Neural crest cell (in vitro differentiated cells): ENCODE measurements around the gene MOBP. TPM values are rescaled to one million over a fixed set of nuclear protein-coding genes. Genes with fewer than 3 reads are reported as not detected.
A peak's percentile ranks its signal among the peaks of the same experiment; 100 is the strongest.

Source experiments
- DNase-seq: peaks from one replicate; pipeline ENCODE4 v3.0.0; 2021; ENCODE audit warnings: low read depth, mixed read lengths, low spot score
- H3K27ac Mint-ChIP-seq: one replicate; pipeline ENCODE4 v1.8.0; 2021; ENCODE audit warnings: mild to moderate bottlenecking, mixed read lengths; ENCODE audit not compliant: unreplicated experiment
- H3K27me3 Mint-ChIP-seq: 2 replicates; pipeline ENCODE4 v1.8.0; 2021; ENCODE audit warnings: low read depth, mild to moderate bottlenecking, mixed read lengths
- H3K36me3 Mint-ChIP-seq: 2 replicates; pipeline ENCODE4 v1.8.0; 2021; ENCODE audit warnings: low read depth, mild to moderate bottlenecking, mixed read lengths
- H3K4me1 Mint-ChIP-seq: 2 replicates; pipeline ENCODE4 v1.8.0; 2021; ENCODE audit warnings: mixed read lengths
- H3K4me3 Mint-ChIP-seq: one replicate; pipeline ENCODE4 v1.8.0; 2021; ENCODE audit warnings: mild to moderate bottlenecking, mixed read lengths
- H3K9me3 Mint-ChIP-seq: 2 replicates; pipeline ENCODE4 v1.8.0; 2021; ENCODE audit warnings: mixed read lengths
- total RNA-seq: library from RNA; stranded (reverse); gene quantifications from 2 replicates; pipeline ENCODE4 v1.2.1, GENCODE V29; 2021
- TF ChIP-seq, protein P1 (sequence below): fragments of 200-600 bp; sonication (generic); conservative IDR thresholded peaks from 2 replicates; pipeline ENCODE4 v1.5.0; 2021; ENCODE audit warnings: antibody characterized with exemption, mild to moderate bottlenecking

The MOBP gene
- total RNA-seq, 1 donor from 2014 or later = not detected

DNA sequence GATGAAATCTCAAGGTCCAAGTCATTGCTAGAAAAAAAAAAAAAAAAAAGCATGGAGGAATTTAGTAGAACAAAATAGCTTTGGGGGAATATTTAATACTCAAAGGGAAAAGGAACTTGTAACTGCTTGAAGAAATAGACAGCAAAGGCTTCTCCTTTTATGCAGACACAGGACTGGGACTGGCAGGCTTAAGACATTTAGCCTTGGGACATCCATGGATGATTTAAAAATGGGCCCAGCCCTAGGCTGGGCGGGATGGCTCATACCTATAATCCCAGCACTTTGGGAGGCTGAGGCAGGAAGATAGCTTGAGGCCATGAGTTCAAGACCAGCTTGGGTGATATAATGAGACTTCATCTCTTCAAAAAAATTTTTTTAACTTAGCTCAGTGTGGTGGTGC is 41.2 kb upstream of the MOBP start:
- Mint-ChIP-seq H3K9me3 (no peaks in the 10 kb centered on the region), H3K4me1 (no peaks in the 10 kb centered on the region), H3K36me3 (no peaks in the 10 kb centered on the region), H3K27me3 (no peaks in the 10 kb centered on the region), H3K27ac (no peak overlapping the region), H3K4me3 (no peak overlapping the region)
- DNase-seq = no peak
- TF ChIP-seq, protein P1, sequence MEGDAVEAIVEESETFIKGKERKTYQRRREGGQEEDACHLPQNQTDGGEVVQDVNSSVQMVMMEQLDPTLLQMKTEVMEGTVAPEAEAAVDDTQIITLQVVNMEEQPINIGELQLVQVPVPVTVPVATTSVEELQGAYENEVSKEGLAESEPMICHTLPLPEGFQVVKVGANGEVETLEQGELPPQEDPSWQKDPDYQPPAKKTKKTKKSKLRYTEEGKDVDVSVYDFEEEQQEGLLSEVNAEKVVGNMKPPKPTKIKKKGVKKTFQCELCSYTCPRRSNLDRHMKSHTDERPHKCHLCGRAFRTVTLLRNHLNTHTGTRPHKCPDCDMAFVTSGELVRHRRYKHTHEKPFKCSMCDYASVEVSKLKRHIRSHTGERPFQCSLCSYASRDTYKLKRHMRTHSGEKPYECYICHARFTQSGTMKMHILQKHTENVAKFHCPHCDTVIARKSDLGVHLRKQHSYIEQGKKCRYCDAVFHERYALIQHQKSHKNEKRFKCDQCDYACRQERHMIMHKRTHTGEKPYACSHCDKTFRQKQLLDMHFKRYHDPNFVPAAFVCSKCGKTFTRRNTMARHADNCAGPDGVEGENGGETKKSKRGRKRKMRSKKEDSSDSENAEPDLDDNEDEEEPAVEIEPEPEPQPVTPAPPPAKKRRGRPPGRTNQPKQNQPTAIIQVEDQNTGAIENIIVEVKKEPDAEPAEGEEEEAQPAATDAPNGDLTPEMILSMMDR = no peak

DNA sequence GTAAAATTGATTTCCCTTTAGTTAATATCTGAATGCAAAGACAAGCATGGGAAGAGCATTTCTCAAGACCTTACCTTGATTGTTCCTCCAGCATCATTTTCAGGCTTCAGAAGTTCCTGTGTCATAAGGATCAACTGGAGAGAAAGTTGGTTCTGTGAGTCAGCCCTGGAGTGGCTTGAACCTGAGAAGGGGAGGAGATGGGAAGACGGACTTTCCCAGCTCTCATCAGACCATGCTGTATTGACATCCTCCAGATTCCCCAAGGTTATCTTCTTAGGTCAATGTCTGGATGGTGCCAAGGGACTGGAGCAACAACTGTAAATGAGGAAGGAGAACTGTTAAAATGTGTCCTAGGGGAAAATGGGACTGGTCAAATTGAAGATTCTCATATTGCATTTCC is 40.0 kb upstream of the MOBP start:
- Mint-ChIP-seq H3K4me1 (no peaks in the 10 kb centered on the region), H3K27me3 (no peaks in the 10 kb centered on the region), H3K36me3 (no peaks in the 10 kb centered on the region), H3K4me3 (no peak overlapping the region), H3K9me3 (no peaks in the 10 kb centered on the region), H3K27ac (no peak overlapping the region)
- TF ChIP-seq, protein P1 = no peak
- DNase-seq = no peak

DNA sequence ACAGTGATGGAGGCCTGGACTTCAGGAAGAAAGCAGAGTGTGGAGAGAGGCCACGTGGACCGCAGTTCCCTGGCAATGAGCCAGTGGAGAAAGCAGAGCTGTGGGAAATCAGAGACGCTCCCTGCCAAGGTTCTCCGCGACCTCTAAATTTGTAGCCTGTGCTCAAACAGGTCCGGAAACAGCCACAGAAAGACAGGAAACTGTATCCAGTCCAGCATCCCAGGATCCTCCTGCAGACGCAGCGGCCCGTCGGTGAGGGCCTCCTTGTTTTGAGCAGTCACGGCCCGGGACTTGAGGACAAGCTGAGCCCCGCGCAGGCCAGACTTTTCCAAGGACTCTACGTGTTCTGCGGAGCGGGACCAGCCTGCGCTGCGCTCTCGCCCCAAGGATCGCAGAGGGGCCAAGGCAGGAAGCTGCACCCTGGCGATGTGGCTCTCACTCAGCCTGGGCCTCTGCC is 38.7 kb upstream of the MOBP start:
- TF ChIP-seq, protein P1 = no peak
- Mint-ChIP-seq H3K9me3 (no peaks in the 10 kb centered on the region), H3K4me1 (no peaks in the 10 kb centered on the region), H3K36me3 (no peaks in the 10 kb centered on the region), H3K27ac (no peak overlapping the region), H3K27me3 (no peaks in the 10 kb centered on the region), H3K4me3 (no peak overlapping the region)
- DNase-seq = no peak

DNA sequence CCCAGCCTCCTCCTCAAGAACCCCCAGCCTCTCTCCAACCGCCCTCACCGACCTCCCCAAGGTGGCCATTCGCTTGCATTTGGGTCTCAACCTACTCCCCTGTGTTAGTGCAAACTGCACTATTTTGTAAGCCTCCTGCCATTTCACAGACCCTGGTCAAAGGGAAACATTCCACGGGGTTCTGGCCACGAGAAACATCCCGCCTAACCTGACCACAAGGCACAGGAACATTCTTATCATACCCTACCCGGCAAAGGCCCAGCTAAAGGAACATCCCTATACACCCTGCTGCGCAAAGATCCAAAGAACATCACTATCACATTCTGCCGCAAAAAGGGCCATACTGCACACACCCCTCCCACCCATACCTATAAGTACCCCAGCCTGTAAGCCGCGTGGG is 38.0 kb upstream of the MOBP start:
- H3K36me3 Mint-ChIP-seq = no peaks in the 10 kb centered on the region
- no peak for DNase-seq
- TF ChIP-seq, protein P1 = no peak
- no peaks in the 10 kb centered on the region for H3K9me3 Mint-ChIP-seq
- no peaks in the 10 kb centered on the region for H3K4me1 Mint-ChIP-seq
- no peak overlapping the region for H3K4me3 Mint-ChIP-seq
- no peaks in the 10 kb centered on the region for H3K27me3 Mint-ChIP-seq
- no peak overlapping the region for H3K27ac Mint-ChIP-seq

DNA sequence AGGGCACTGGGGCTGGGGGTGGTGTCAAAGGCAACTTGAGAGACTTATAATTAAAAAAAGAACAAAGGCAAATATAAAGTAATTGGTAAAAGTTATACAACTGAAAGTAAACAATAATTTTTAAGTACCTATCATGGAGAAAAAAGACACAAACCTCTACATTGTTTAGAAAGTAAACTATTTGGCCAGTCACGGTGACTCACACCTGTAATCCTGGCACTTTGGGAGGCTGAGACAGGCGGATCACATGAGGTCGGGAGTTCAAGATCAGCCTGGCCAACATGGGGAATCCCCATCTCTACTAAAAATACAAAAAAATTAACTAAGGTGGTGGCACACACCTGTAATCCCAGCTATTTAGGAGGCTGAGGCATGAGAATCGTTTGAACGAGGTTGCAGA is 35.1 kb upstream of the MOBP start:
- Mint-ChIP-seq H3K4me1 (no peaks in the 10 kb centered on the region), H3K36me3 (no peaks in the 10 kb centered on the region), H3K9me3 (no peaks in the 10 kb centered on the region), H3K4me3 (no peak overlapping the region), H3K27me3 (no peaks in the 10 kb centered on the region), H3K27ac (peak overlapping the region; percentile 50)
- TF ChIP-seq, protein P1 = no peak
- DNase-seq = no peak

DNA sequence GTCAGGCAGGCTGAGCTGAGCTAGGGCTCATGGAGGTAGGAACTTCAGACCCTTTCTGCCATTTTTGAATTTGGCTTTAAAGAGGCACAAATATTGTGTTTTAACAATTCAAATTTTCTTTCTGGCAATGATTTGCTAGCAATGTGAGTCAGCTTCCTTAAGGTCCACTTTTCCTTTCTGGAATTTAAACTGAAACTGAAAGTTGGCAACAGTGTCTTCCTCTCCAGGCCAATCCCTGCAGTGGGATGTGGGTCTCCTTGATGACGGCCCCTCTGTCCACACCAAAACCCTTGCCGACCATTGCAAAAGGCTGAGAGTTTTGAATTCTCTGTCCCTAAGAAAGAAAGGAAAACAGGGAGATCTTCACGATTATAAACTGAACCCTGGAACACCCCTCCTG is 33.8 kb upstream of the MOBP start:
- TF ChIP-seq, protein P1 = no peak
- H3K4me1 Mint-ChIP-seq = no peaks in the 10 kb centered on the region
- H3K36me3 Mint-ChIP-seq = no peaks in the 10 kb centered on the region
- H3K27ac Mint-ChIP-seq = no peak overlapping the region
- H3K27me3 Mint-ChIP-seq = no peaks in the 10 kb centered on the region
- H3K9me3 Mint-ChIP-seq = no peaks in the 10 kb centered on the region
- no peak overlapping the region for H3K4me3 Mint-ChIP-seq
- DNase-seq = no peak
